OCI-LY1 (cell line): ENCODE data around the gene C16orf95.

Experiments used
- H2AFZ ChIP-seq: fragments of 200-600 bp; sonication (generic), shearing (Covaris generic); 2 replicates; pipeline ENCODE4 v1.6.0; 2014; ENCODE audit warnings: antibody characterized with exemption, mild to moderate bottlenecking, low read length
- H3F3A ChIP-seq: fragments of 200-600 bp; sonication (generic), shearing (Covaris generic); 2 replicates; pipeline ENCODE4 v1.6.0; 2014; ENCODE audit warnings: mild to moderate bottlenecking, antibody characterized with exemption, low read length, moderate library complexity; ENCODE audit not compliant: insufficient read depth
- H3K27ac ChIP-seq: fragments of 200-600 bp; sonication (generic); 2 replicates; pipeline ENCODE4 v1.5.1; 2014; ENCODE audit warnings: low read length, mixed run types, mild to moderate bottlenecking, low read depth; ENCODE audit not compliant: poor library complexity, severe bottlenecking
- H3K27me3 ChIP-seq: fragments of 200-600 bp; sonication (generic); 2 replicates; pipeline ENCODE4 v1.6.0; 2014; ENCODE audit warnings: antibody characterized with exemption, mild to moderate bottlenecking, low read length, moderate library complexity; ENCODE audit not compliant: insufficient read depth
- H3K36me3 ChIP-seq: fragments of 200-600 bp; sonication (generic); 2 replicates; pipeline ENCODE4 v1.6.1; 2014; ENCODE audit warnings: mild to moderate bottlenecking, antibody characterized with exemption, low read length, moderate library complexity, mixed read lengths; ENCODE audit not compliant: insufficient read depth
- H3K4me1 ChIP-seq: fragments of 200-600 bp; sonication (generic); 2 replicates; pipeline ENCODE4 v1.5.1; 2014; ENCODE audit warnings: mild to moderate bottlenecking, low read length, moderate library complexity; ENCODE audit not compliant: insufficient read depth, severe bottlenecking
- H3K4me2 ChIP-seq: fragments of 200-600 bp; sonication (generic), shearing (Covaris generic); 2 replicates; pipeline ENCODE4 v1.6.1; 2014; ENCODE audit warnings: low read length
- H3K4me3 ChIP-seq: fragments of 200-600 bp; sonication (generic); 2 replicates; pipeline ENCODE4 v1.5.1; 2014; ENCODE audit warnings: low read length, low read depth, mild to moderate bottlenecking, mixed read lengths; ENCODE audit not compliant: poor library complexity, severe bottlenecking
- H3K79me2 ChIP-seq: fragments of 200-600 bp; shearing (Covaris generic); 2 replicates; pipeline ENCODE4 v1.6.1; 2016; ENCODE audit warnings: mixed run types, low read length, mixed read lengths; ENCODE audit not compliant: insufficient read depth
- H3K9ac ChIP-seq: fragments of 200-600 bp; sonication (generic), shearing (Covaris generic); 2 replicates; pipeline ENCODE4 v1.6.1; 2014; ENCODE audit warnings: mild to moderate bottlenecking, low read length, mixed read lengths
- H3K9me2 ChIP-seq: fragments of 200-600 bp; sonication (generic), shearing (Covaris generic); 2 replicates; pipeline ENCODE4 v1.6.1; 2014; ENCODE audit warnings: low read depth, mild to moderate bottlenecking, low read length, mixed read lengths
- H3K9me3 ChIP-seq: fragments of 200-600 bp; shearing (Covaris generic); 2 replicates; pipeline ENCODE4 v1.6.1; 2014; ENCODE audit warnings: low read length, mixed read lengths
- H4K20me1 ChIP-seq: fragments of 200-600 bp; sonication (generic), shearing (Covaris generic); 2 replicates; pipeline ENCODE4 v1.6.0; 2016; ENCODE audit warnings: mild to moderate bottlenecking, low read length; ENCODE audit not compliant: insufficient read depth
- EZH2 ChIP-seq: fragments of 200-600 bp; sonication (generic), shearing (Covaris generic); IDR thresholded peaks from 2 replicates; pipeline ENCODE4 v1.8.0; 2017; ENCODE audit warnings: borderline replicate concordance, mixed run types, mild to moderate bottlenecking, antibody characterized with exemption, low read length, moderate library complexity, mixed read lengths
- TF ChIP-seq, protein P1 (sequence below): fragments of 200-600 bp; sonication (generic), shearing (Covaris generic); IDR thresholded peaks from 2 replicates; pipeline ENCODE4 v1.5.1; 2017; ENCODE audit warnings: mild to moderate bottlenecking, antibody characterized with exemption, low read length, moderate library complexity, mixed read lengths

C16orf95 gene, protein sequence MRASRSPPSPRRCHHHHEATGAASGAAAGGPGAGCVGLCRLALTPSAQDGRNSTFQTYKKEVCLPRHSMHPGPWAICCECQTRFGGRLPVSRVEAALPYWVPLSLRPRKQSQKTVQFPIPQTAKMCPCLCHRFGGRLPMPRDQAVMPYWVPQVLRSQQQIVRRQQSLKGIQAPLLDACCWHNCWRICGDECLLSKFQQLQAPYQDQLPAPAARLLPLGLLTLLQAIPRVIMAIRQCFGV

DNA sequence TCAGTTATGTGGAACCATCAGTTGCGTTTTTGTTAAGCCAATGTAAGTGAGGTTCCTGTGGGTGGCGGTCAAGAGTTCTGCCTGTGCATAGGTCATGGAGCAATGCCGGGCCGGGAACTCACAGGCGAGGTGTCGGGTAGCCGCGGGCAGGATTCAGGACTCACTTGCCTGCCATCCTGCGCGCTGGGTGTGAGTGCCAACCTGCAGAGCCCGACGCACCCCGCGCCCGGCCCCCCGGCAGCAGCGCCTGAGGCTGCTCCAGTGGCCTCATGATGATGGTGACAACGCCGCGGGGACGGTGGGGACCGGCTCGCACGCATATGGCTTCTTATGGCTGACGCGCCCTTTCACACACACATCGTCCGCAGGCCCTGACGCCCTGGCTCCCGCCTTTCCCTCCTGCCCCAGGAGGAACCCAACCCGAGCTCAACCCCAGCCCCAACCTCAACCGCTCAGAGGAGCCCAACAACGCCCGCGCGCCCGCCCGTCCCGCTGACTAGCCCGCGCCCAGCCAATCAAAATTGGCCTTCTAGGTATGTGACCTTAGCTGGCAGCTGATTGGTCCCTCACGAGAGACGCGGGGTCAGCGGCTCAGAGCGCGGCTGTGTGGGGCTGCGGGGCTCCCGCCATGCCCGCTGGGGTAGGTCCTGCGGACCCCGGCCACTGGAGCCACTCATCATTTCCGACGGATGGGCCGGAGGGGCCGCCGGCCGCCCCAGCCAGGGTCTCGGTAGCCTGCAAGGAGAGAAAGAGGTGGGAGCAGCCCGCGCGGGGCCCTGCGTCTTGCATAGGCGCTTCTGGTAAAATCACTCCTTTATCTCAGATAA lies at the start of gene C16orf95:
C16orf95 (minus strand) TSS at position 470 of the 827 bp plus-strand sequence; CDS start at position 320, 150 bp downstream.
- H3K4me2 ChIP-seq = peak within 1 kb of the TSS; percentile 90
- H3K27ac ChIP-seq = peak within 1 kb of the TSS; percentile 73
- peaks cover 5% of the 10 kb centered on the region for H3K36me3 ChIP-seq
- no peaks in the 10 kb centered on the region for H3K9me3 ChIP-seq
- H3K4me3 ChIP-seq = peak within 1 kb of the TSS; percentile 80
- no peaks in the 10 kb centered on the region for H3K9me2 ChIP-seq
- peak within 1 kb of the TSS; percentile 56; the same call in 1 of the 2 replicates for H2AFZ ChIP-seq
- H3F3A ChIP-seq = no peaks in the 10 kb centered on the region
- H3K27me3 ChIP-seq = no peaks in the 10 kb centered on the region
- TF ChIP-seq EZH2 = no peak
- TF ChIP-seq, protein P1, sequence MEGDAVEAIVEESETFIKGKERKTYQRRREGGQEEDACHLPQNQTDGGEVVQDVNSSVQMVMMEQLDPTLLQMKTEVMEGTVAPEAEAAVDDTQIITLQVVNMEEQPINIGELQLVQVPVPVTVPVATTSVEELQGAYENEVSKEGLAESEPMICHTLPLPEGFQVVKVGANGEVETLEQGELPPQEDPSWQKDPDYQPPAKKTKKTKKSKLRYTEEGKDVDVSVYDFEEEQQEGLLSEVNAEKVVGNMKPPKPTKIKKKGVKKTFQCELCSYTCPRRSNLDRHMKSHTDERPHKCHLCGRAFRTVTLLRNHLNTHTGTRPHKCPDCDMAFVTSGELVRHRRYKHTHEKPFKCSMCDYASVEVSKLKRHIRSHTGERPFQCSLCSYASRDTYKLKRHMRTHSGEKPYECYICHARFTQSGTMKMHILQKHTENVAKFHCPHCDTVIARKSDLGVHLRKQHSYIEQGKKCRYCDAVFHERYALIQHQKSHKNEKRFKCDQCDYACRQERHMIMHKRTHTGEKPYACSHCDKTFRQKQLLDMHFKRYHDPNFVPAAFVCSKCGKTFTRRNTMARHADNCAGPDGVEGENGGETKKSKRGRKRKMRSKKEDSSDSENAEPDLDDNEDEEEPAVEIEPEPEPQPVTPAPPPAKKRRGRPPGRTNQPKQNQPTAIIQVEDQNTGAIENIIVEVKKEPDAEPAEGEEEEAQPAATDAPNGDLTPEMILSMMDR = peak; percentile 69
- peaks cover 19% of the 10 kb centered on the region for H3K4me1 ChIP-seq
- H3K9ac ChIP-seq = peak within 1 kb of the TSS; percentile 91
- no peaks in the 10 kb centered on the region for H4K20me1 ChIP-seq
- H3K79me2 ChIP-seq = peaks cover 12% of the 10 kb centered on the region

DNA sequence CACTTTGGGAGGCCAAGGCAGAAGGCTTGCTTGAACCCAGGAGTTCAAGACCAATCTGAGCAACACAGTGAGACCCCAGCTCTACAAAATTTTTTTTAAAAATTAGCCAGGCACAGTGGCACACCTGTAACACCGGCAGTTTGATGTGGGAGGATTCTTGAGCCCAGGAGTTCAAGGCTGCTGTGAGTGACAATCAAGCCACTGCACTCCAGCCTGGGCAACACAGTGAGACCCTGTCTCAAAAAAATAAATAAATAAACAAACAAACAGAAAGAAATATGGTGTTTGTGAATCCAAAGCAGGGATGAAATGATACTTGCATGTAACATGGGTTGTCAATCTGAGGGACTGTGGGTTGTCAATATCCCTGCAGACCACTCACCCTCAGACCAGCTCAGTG lies 49.7 kb upstream of the C16orf95 start:
- no peak for TF ChIP-seq EZH2
- TF ChIP-seq, protein P1 = no peak
- Histone ChIP-seq H3K4me3 (no peak overlapping the region), H3F3A (no peaks in the 10 kb centered on the region), H3K27me3 (no peaks in the 10 kb centered on the region), H4K20me1 (no peaks in the 10 kb centered on the region), H3K79me2 (peaks cover 20% of the 10 kb centered on the region; the same call in 1 of the 2 replicates), H3K9me3 (no peaks in the 10 kb centered on the region), H3K36me3 (peaks cover 1% of the 10 kb centered on the region), H3K4me2 (no peak overlapping the region), H3K9ac (no peak overlapping the region), H3K9me2 (no peaks in the 10 kb centered on the region), H2AFZ (no peak overlapping the region), H3K27ac (no peak overlapping the region), H3K4me1 (peaks cover 10% of the 10 kb centered on the region)

DNA sequence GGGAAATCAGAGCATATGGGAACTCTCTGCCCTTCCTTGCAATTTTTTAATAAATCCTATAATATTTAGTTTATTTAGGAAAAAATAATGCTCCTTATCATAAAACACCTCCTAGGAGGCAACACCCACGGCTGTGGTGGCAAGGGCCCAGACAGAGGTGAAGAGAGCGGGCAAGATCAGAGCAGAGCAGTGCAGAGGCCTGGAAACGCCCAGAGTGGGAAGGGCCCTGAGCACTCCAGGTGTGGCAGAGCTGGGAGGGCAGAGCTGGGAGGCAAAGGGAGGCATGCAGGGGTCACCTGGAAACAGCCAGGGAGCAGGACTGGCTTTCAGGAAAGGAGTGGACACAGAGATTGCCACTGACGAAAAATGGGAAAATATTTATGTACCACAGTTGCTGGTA lies 49.1 kb upstream of the C16orf95 start:
- H3K4me3 ChIP-seq = no peak overlapping the region
- no peaks in the 10 kb centered on the region for H3K9me2 ChIP-seq
- peaks cover 10% of the 10 kb centered on the region for H3K4me1 ChIP-seq
- no peak overlapping the region for H3K27ac ChIP-seq
- no peak overlapping the region for H3K9ac ChIP-seq
- no peak overlapping the region for H2AFZ ChIP-seq
- no peaks in the 10 kb centered on the region for H3K9me3 ChIP-seq
- peaks cover 7% of the 10 kb centered on the region for H3K36me3 ChIP-seq
- H3K79me2 ChIP-seq = peaks cover 17% of the 10 kb centered on the region; the same call in 1 of the 2 replicates
- TF ChIP-seq, protein P1 = no peak
- no peak for TF ChIP-seq EZH2
- no peaks in the 10 kb centered on the region for H3K27me3 ChIP-seq
- H4K20me1 ChIP-seq = no peaks in the 10 kb centered on the region
- H3K4me2 ChIP-seq = no peak overlapping the region
- H3F3A ChIP-seq = no peaks in the 10 kb centered on the region
